H54 (cell line): ENCODE measurements around the gene WSB2.
"Not testable (repeated sequence)": the region's sequence is repeated elsewhere in the genome, so short reads cannot be mapped to it uniquely, and the experiment has no call there.

ENCODE experiments used
- DNase-seq: peaks from one replicate; pipeline ENCODE4 v3.0.0; 2011; ENCODE audit warnings: low spot score, mixed read lengths; ENCODE audit not compliant: insufficient read length
- FAIRE-seq: peaks from 3 replicates; lab custom pipeline; 2011; peaks lifted over from hg19 to GRCh38; lab: Jason Lieb, UNC
- POLR2A ChIP-seq: IDR thresholded peaks from 2 replicates; pipeline ENCODE4 v1.6.1; 2011; ENCODE audit warnings: low read depth, mild to moderate bottlenecking, low read length

The WSB2 gene

DNA sequence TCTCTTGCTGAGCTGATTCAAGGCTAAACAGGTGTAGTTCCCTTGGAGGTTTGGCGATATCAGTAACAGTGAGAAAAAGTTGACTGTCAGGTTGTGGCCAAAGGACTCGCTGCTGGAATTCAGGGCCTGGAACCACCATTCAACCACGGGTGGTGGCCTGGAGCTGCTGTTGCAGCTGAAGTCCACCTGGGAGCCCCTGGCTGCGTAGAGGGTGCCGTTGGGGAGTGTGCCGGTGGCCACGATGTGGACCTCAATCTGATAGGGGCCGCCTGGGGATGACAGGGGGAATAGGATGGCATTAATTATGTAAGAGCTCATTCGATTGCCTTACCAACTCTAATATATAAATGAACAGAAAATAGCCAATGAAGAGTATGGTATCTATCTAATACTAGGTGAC is 21.2 kb upstream of the WSB2 start:
- FAIRE-seq (no peak), DNase-seq (no peak)
- no peak for TF ChIP-seq POLR2A

- FAIRE-seq = not testable (repeated sequence)
Observed at GRCh38 chr12:118081521-118081920, 20.5 kb upstream of the WSB2 start.

GRCh38 chr12:118073768-118074167 is 12.8 kb upstream of the WSB2 start:
- DNase-seq (no peak), FAIRE-seq (no peak)
- TF ChIP-seq POLR2A = no peak

More at GRCh38 chr12:118081521-118081920, 20.5 kb upstream of the WSB2 start:
- not testable (repeated sequence) for DNase-seq

GRCh38 chr12:118070650-118071049 is 9.7 kb upstream of the WSB2 start:
- no peak for FAIRE-seq

DNA sequence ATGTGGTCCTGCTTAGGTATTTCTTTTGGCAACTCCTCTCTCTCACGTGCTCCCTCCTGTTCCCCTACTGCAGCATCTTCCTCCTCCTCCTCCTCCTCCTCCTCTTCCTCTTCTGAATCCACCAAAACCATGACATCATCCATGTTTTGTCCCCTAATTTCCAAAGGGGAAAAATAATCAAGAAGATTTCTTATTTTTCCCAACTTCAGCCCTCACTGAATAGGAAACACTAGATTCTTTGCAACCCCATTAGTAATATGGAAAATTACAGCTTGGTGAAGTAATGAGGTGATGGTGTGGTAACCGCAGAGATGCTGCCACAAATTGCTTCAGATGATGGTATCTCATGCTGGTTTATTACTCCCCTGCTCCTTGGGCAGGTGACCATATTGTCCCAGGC is 7.5 kb upstream of the WSB2 start:
- DNase-seq (no peak), FAIRE-seq (no peak)
- TF ChIP-seq POLR2A = no peak

More at GRCh38 chr12:118070650-118071049, 9.7 kb upstream of the WSB2 start:
- DNase-seq = no peak
- no peak for TF ChIP-seq POLR2A

GRCh38 chr12:118065380-118065779 is 4.4 kb upstream of the WSB2 start:
- no peak for TF ChIP-seq POLR2A
- DNase-seq (no peak), FAIRE-seq (no peak)

DNA sequence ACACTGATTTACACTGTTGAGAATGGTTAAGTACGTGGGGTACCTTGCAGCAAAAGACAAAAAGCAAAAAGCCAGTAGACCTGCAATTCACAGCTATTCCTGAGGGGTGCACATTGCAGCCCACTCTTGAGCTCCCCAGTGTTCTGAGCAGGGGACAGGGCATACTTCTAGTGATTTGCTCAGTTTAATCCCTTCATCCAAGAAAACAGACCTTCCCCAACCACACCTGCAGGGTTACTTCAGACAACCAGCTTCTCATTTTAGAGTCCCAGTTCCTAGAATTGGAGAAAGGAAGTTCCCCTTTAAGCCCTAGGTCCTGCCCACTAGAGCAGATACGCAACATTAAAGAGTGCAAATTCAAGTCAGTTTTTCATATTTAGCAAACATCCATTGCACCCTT is 3.6 kb upstream of the WSB2 start:
- peak; percentile 11 for FAIRE-seq
- no peak for DNase-seq
- TF ChIP-seq POLR2A = no peak

DNA sequence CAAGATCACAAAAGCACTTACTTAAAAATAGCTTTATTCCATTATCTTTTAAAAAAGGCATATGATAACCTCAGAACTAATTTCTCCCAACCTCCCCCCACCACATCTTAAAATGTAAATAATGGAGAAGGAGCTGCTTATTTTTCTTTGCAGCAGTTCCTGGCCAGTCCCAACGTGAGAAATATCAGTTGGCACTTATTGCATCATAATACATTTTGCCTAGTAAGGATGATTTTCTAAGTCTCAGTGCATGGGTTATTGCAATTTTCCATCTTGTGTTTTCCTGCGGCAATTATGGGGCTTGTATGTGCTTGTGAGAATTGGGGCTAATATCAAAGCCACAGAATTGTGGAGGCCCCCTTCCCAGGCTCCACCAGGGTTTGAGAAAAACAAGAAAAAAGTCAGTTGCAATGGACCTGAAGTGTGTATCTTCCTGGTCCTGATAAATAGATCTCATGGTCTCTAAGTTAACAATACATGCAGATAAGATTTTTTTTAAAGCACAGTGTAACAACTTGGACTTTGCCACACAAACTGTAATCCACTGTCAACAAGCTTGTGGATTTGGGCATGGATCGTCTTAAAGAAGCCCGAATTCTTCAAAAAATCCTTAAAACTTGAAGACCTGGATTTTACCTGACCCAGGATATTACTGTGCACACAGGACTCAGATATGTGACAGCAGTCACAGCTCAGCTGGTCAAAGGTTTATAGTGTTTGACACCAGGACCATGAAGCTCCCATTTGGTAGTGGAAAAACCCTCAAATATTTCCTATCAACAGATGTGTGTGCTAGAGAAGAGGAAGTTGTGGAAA is 2.8 kb upstream of the WSB2 start:
- no peak for TF ChIP-seq POLR2A
- no peak for FAIRE-seq
- no peak for DNase-seq

GRCh38 chr12:118061873-118062843 is 1.2 kb upstream of the WSB2 start:
- no peak for FAIRE-seq
- peak; percentile 90 for DNase-seq
- TF ChIP-seq POLR2A = 0 out of 2 replicates have a peak, but pooled peaks have one; percentile 29

- DNase-seq (peak; percentile 45), FAIRE-seq (no peak)
- no peak for TF ChIP-seq POLR2A
Observed at GRCh38 chr12:118060301-118061010, 523 bp downstream of the WSB2 start.

DNA sequence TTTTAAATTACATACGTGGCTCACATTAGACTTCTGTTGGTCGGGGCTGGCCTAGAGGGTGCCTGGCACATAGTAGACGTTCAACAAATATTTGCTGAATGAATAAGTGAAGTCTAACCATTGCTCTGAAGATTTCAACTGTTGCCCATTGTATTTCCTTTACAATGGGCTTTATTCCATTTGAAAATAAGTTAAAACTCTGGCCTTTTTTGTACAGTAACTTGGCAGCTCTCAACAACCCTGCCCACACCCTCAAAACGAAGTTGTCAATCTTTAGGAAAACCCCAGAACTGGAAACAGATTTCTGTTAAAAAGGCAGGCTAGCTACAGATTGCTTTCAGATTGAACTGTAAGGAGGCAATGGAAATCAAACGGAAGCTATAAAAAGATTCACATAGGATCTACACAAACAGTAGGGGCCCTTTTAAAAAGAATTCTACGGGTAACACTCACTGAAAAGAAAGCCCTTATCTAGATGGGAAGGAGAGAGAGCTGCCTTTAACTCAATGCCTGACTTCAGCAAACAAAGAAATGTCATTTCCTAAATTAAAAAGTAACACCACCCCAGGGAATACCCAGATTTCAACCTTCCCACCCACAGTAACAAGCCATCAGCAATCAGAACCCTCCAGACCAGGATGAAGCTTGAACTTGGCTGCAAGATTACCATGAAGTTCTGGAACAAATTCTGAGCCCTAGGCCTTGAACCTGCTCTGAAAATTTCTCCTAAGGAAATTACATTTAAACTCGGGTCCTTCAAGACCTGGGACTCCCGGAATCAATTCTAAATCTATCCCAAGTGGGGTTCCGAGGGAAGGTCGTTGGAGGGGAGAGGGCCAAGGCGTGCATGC is 1.4 kb downstream of the WSB2 start:
- no peak for TF ChIP-seq POLR2A
- FAIRE-seq (no peak), DNase-seq (no peak)

DNA sequence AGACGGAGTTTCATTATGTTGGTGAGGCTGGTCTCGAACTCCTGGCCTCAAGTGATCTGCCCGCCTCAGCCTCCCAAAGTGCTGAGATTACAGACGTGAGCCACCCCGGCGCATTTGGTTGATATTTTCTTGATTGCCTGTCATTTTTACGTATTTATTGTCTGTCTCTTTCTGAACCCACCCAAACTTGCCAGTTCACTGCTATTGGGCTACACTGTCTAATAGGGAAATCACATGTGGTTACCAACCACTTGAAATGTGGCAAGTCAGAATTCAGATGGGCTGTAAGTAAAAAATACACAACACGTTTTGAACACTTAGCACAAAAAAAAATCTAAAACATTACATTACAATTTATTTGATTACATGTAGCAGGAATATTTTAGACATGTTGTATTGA is 2.1 kb downstream of the WSB2 start:
- DNase-seq (no peak), FAIRE-seq (no peak)
- no peak for TF ChIP-seq POLR2A

DNA sequence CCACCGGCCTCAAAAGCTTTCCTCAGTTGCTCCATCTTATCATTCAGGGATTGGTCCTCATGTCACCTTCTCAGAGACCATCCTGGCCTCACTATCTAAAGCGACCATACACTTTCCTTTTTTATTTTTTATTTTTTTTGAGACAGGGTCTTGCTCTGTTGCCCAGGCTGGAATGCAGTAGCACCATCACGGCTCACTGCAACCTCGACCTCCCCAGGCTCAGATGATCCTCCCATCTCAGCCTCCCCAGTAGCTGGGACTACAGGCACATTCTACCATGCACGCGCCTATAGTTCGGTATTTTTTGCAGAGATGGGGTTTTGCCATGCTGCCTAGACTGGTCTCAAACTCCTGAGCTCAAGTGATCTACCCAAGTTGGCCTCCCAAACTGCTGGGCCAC is 2.8 kb downstream of the WSB2 start:
- DNase-seq (no peak), FAIRE-seq (no peak)
- TF ChIP-seq POLR2A = no peak
